B cell (primary cell): ENCODE results near the gene BATF3. TPM values are rescaled to one million over a fixed set of nuclear protein-coding genes. Genes with fewer than 3 reads are reported as not detected.

Source experiments
- ATAC-seq: fragments of 200-7000 bp; cut with Tn5 transposase; one replicate; pipeline ENCODE4 v1.10.0; 2021; ENCODE audit warnings: low read depth, mild to moderate bottlenecking, moderate number of reproducible peaks, moderate library complexity
- CTCF ChIA-PET: fragments of 350-600 bp; sonication (Branson Sonifier 250); formaldehyde crosslinking; loops from one replicate; lab custom pipeline; 2021; ENCODE audit warnings: antibody characterized with exemption, inconsistent platforms; lab: Charles Lee
- POLR2A ChIA-PET: fragments of 350-600 bp; sonication (Branson Sonifier 250); formaldehyde crosslinking; loops from one replicate; lab custom pipeline; 2021; ENCODE audit warnings: antibody characterized with exemption; lab: Charles Lee
- DNase-seq: peaks from one replicate; pipeline ENCODE4 v3.0.0; 2013
- H2AFZ ChIP-seq: 2 replicates; pipeline ENCODE4 v1.6.1; 2012; ENCODE audit warnings: mild to moderate bottlenecking, low read depth, low read length; ENCODE audit not compliant: insufficient read depth, poor library complexity, severe bottlenecking
- H3K27ac ChIP-seq, 2 donors: 1 replicate in 1 of 2; 2 replicates in 1 of 2; pipeline ENCODE4 v1.5.1; 2012 to 2013; ENCODE audit warnings: low read length in 2 of 2, mild to moderate bottlenecking in 2 of 2, moderate library complexity in 1 of 2
- H3K27me3 ChIP-seq, 4 experiments: fragments of 200-600 bp in 1 of 4; sonication (generic) in 1 of 4; replicated peaks in 1 of 4; 1 replicate in 2 of 4; 2 replicates in 2 of 4; pipeline versions ENCODE4 v1.6.1 to v1.7.0; 2013 to 2016; ENCODE audit warnings: low read length in 3 of 4, mild to moderate bottlenecking in 2 of 4, mixed read lengths in 1 of 4, moderate library complexity in 1 of 4; ENCODE audit not compliant: insufficient read depth in 4 of 4, control insufficient read depth in 3 of 4; ENCODE audit errors: control extremely low read depth in 1 of 4
- H3K36me3 ChIP-seq, 2 experiments: replicated peaks in 1 of 2; 1 replicate in 1 of 2; 2 replicates in 1 of 2; pipeline versions ENCODE4 v1.6.1 to v1.7.1; 2013; ENCODE audit warnings: low read length in 1 of 2; ENCODE audit not compliant: insufficient read depth in 2 of 2, control insufficient read depth in 1 of 2; ENCODE audit errors: control extremely low read depth in 1 of 2, extremely low read depth in 1 of 2
- H3K4me1 ChIP-seq, 2 donors: fragments of 200-600 bp in 1 of 2; sonication (generic) in 1 of 2; 1 replicate in 1 of 2; 2 replicates in 1 of 2; pipeline versions ENCODE4 v1.5.1 to v1.6.1; 2013 to 2017; ENCODE audit warnings: low read length in 2 of 2; ENCODE audit not compliant: control insufficient read depth in 2 of 2, insufficient read depth in 2 of 2
- H3K4me2 ChIP-seq: replicated peaks from 2 replicates; pipeline ENCODE3; 2012; ENCODE audit warnings: mild to moderate bottlenecking, low read depth, low read length; ENCODE audit not compliant: poor library complexity, severe bottlenecking
- H3K4me3 ChIP-seq, 5 experiments: fragments of 200-600 bp in 1 of 5; sonication (generic) in 1 of 5; 1 replicate in 3 of 5; 2 replicates in 2 of 5; pipeline versions ENCODE4 v1.5.1 to v1.7.0; 2011 to 2016; ENCODE audit warnings: low read length in 4 of 5, mild to moderate bottlenecking in 4 of 5, low read depth in 2 of 5, control low read depth in 1 of 5, moderate library complexity in 1 of 5; ENCODE audit not compliant: insufficient read depth in 1 of 5; ENCODE audit errors: control extremely low read depth in 1 of 5, extremely low read depth in 1 of 5
- H3K79me2 ChIP-seq: fragments of 200-600 bp; sonication (generic); one replicate; pipeline ENCODE4 v1.6.0; 2016; ENCODE audit warnings: low read length; ENCODE audit not compliant: control insufficient read depth, insufficient read depth
- H3K9ac ChIP-seq: fragments of 200-600 bp; sonication (generic); 2 replicates; pipeline ENCODE4 v1.6.1; 2017; ENCODE audit warnings: mild to moderate bottlenecking, low read length, moderate library complexity
- H3K9me3 ChIP-seq, 3 donors: one replicate each; pipeline versions ENCODE4 v1.6.1 to v1.7.1; 2013; ENCODE audit warnings: low read length in 2 of 3; ENCODE audit not compliant: control insufficient read depth in 2 of 3, insufficient read depth in 1 of 3; ENCODE audit errors: control extremely low read depth in 1 of 3
- H4K20me1 ChIP-seq: 2 replicates; pipeline ENCODE4 v1.6.0; 2012; ENCODE audit warnings: mild to moderate bottlenecking, low read length; ENCODE audit not compliant: insufficient read depth, control insufficient read depth, poor library complexity, severe bottlenecking
- H3K27ac Mint-ChIP-seq: one replicate; pipeline ENCODE4 v1.8.0; 2021; ENCODE audit warnings: mixed read lengths
- H3K27me3 Mint-ChIP-seq: one replicate; pipeline ENCODE4 v1.8.0; 2021; ENCODE audit warnings: mixed read lengths
- H3K4me1 Mint-ChIP-seq: one replicate; pipeline ENCODE4 v1.8.0; 2021; ENCODE audit warnings: mixed read lengths
- H3K4me3 Mint-ChIP-seq: one replicate; pipeline ENCODE4 v1.8.0; 2021; ENCODE audit warnings: mixed read lengths
- H3K9me3 Mint-ChIP-seq: one replicate; pipeline ENCODE4 v1.8.0; 2022; ENCODE audit warnings: mixed read lengths; ENCODE audit not compliant: insufficient read depth
- EZH2 ChIP-seq: IDR thresholded peaks from 2 replicates; pipeline ENCODE4 v1.6.1; 2012; ENCODE audit warnings: borderline replicate concordance, low read depth, mild to moderate bottlenecking, moderate library complexity, low read length; ENCODE audit not compliant: insufficient read depth, poor library complexity, severe bottlenecking
- WGBS: methylation state at CpG from one replicate; pipeline ENCODE4 v1.1.5; 2013; ENCODE audit warnings: missing lambda C conversion rate; ENCODE audit not compliant: insufficient coverage; 5-methylcytosine and 5-hydroxymethylcytosine counted together
- intact Hi-C: fragments of 100-400 bp; cut with micrococcal nuclease; formaldehyde crosslinking; loops from one replicate; pipeline ENCODE4 v1.10.0; 2022
- polyA plus RNA-seq: library from polyadenylated mRNA; depleted of rRNA; stranded (reverse); fragments of >200 nt; gene quantifications from 2 replicates; pipeline ENCODE4 v1.2.3, GENCODE V29; 2012
- total RNA-seq, 2 donors: library from RNA; stranded (reverse); fragments of 120-200 nt in 1 of 2; gene quantifications; 1 replicate in 1 of 2; 2 replicates in 1 of 2; pipeline versions ENCODE4 v1.2.3 to v1.2.4, GENCODE V29; 2013 to 2022
- TF ChIP-seq, protein P1 (sequence below): fragments of 200-600 bp; IDR thresholded peaks from one replicate; pipeline ENCODE4 v1.8.0; 2022; ENCODE audit warnings: antibody characterized with exemption, mild to moderate bottlenecking

Gene BATF3
- total and polyA plus RNA-seq, 2 donors (not counting 1 experiment from before 2014, with no cell fraction given): 0.36 to 1.9 TPM

DNA sequence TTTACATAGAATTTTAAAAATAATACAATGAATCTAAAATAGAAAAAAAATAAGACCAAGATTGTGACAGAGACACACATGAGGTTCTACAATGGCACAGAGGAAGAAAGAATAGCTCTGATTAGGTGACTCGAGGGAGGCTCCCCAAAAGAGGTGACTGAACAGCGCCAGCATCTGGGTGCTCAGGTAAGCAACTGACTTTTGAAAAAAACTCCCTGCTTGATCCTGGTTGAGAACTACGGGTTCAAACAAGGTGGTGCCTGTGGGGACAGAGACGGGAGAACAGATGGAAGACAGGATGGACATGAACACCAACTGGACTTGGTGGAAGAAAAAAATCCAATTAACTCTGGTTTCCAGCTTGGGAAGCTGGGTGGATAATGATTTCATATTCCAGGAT is 22.5 kb downstream of the BATF3 start:
- Mint-ChIP-seq H3K4me1 (peaks cover 19% of the 10 kb centered on the region), H3K27me3 (no peaks in the 10 kb centered on the region), H3K9me3 (no peaks in the 10 kb centered on the region), H3K27ac (no peak overlapping the region), H3K4me3 (no peak overlapping the region)
- Histone ChIP-seq H2AFZ (no peak overlapping the region), H3K27me3 (peaks cover 0 to 4% (median 0%) of the 10 kb centered on the region in 4 experiments), H3K9ac (no peak overlapping the region), H3K4me3 (no peak overlapping the region), H3K9me3 (no peaks in the 10 kb centered on the region), H3K4me2 (no peak overlapping the region), H3K27ac (no peak overlapping the region), H3K36me3 (no peaks in the 10 kb centered on the region), H3K79me2 (no peaks in the 10 kb centered on the region), H4K20me1 (no peaks in the 10 kb centered on the region), H3K4me1 (peaks cover 3 to 13% of the 10 kb centered on the region in 2 donors)
- CTCF ChIA-PET: interaction anchor here (0.6 to 2.0 kb wide), 3 partner anchors 10 to 221 kb away, joined by 3 to 8 read pairs (median 4); no protein-coding TSS in a partner anchor
- ATAC-seq (no peak), DNase-seq (no peak)
- intact Hi-C loops: no loop called here
- TF ChIP-seq, protein P1, sequence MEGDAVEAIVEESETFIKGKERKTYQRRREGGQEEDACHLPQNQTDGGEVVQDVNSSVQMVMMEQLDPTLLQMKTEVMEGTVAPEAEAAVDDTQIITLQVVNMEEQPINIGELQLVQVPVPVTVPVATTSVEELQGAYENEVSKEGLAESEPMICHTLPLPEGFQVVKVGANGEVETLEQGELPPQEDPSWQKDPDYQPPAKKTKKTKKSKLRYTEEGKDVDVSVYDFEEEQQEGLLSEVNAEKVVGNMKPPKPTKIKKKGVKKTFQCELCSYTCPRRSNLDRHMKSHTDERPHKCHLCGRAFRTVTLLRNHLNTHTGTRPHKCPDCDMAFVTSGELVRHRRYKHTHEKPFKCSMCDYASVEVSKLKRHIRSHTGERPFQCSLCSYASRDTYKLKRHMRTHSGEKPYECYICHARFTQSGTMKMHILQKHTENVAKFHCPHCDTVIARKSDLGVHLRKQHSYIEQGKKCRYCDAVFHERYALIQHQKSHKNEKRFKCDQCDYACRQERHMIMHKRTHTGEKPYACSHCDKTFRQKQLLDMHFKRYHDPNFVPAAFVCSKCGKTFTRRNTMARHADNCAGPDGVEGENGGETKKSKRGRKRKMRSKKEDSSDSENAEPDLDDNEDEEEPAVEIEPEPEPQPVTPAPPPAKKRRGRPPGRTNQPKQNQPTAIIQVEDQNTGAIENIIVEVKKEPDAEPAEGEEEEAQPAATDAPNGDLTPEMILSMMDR: no peak
- TF ChIP-seq EZH2: no peak
- WGBS: 93% methylated on average over 4 of the region's 4 CpGs
- POLR2A ChIA-PET: no interaction called here

GRCh38 chr1:212675675-212676074 is 24.0 kb downstream of the BATF3 start:
- Mint-ChIP-seq H3K4me1 (peaks cover 24% of the 10 kb centered on the region), H3K27ac (no peak overlapping the region), H3K27me3 (no peaks in the 10 kb centered on the region), H3K4me3 (no peak overlapping the region), H3K9me3 (no peaks in the 10 kb centered on the region)
- DNase-seq (no peak), ATAC-seq (no peak)
- Histone ChIP-seq H3K79me2 (no peaks in the 10 kb centered on the region), H3K9ac (no peak overlapping the region), H4K20me1 (no peaks in the 10 kb centered on the region), H3K9me3 (no peaks in the 10 kb centered on the region), H3K36me3 (no peaks in the 10 kb centered on the region), H3K27ac (no peak overlapping the region), H2AFZ (no peak overlapping the region), H3K4me3 (no peak overlapping the region), H3K4me1 (peaks cover 12 to 26% of the 10 kb centered on the region in 2 donors), H3K4me2 (no peak overlapping the region), H3K27me3 (peaks cover 0 to 11% (median 0%) of the 10 kb centered on the region in 4 experiments)
- no CpG with 5 or more reads among the region's 3 CpGs for WGBS
- no peak for TF ChIP-seq EZH2
- TF ChIP-seq, protein P1: no peak
- ChIA-PET CTCF (no interaction called here), POLR2A (no interaction called here)
- intact Hi-C loops: no loop called here
